RCC 7860 (cell line): ENCODE data around the gene SART1.

Experiments
- DNase-seq: peaks from one replicate; pipeline ENCODE4 v3.0.0-alpha.2; 2015; ENCODE audit warnings: low spot score
- FAIRE-seq: peaks from 2 replicates; lab custom pipeline; 2012; peaks lifted over from hg19 to GRCh38; lab: Jason Lieb, UNC

SART1 gene

GRCh38 chr11:65962141-65962564 lies 619 bp downstream of the SART1 start:
- DNase-seq (no peak), FAIRE-seq (no peak)

GRCh38 chr11:65964906-65965305 lies 3.4 kb downstream of the SART1 start:
- no peak for FAIRE-seq
- no peak for DNase-seq

GRCh38 chr11:65965986-65966762 lies 4.6 kb downstream of the SART1 start:
- DNase-seq = no peak
- no peak for FAIRE-seq

- no peak for FAIRE-seq
- no peak for DNase-seq
Measured at GRCh38 chr11:65967329-65967934, 5.9 kb downstream of the SART1 start.

GRCh38 chr11:65968600-65969482 lies 7.3 kb downstream of the SART1 start:
- no peak for DNase-seq
- no peak for FAIRE-seq

- DNase-seq (no peak), FAIRE-seq (no peak)
Measured at GRCh38 chr11:65972116-65972515, 10.6 kb downstream of the SART1 start.

- FAIRE-seq (no peak), DNase-seq (peak; percentile 26)
Measured at GRCh38 chr11:65973439-65974110, 12.0 kb downstream of the SART1 start.

GRCh38 chr11:65975771-65976170 lies 14.2 kb downstream of the SART1 start:
- DNase-seq (no peak), FAIRE-seq (no peak)

- no peak for FAIRE-seq
- DNase-seq = no peak
Measured at GRCh38 chr11:65976216-65977176, 15.0 kb downstream of the SART1 start.

- DNase-seq = no peak
Measured at GRCh38 chr11:65977621-65978390, 16.3 kb downstream of the SART1 start.

GRCh38 chr11:65978391-65979238 lies 17.1 kb downstream of the SART1 start:
- FAIRE-seq (no peak), DNase-seq (no peak)

More at GRCh38 chr11:65977621-65978390, 16.3 kb downstream of the SART1 start:
- no peak for FAIRE-seq

- DNase-seq = no peak
- no peak for FAIRE-seq
Measured at GRCh38 chr11:65979261-65979759, 17.8 kb downstream of the SART1 start.

- DNase-seq (no peak), FAIRE-seq (no peak)
Measured at GRCh38 chr11:65981101-65981740, 19.7 kb downstream of the SART1 start.

- DNase-seq (no peak), FAIRE-seq (no peak)
Measured at GRCh38 chr11:65981972-65982823, 20.7 kb downstream of the SART1 start.

GRCh38 chr11:65982824-65983588 lies 21.5 kb downstream of the SART1 start:
- FAIRE-seq (no peak), DNase-seq (no peak)

- DNase-seq = no peak
- no peak for FAIRE-seq
Measured at GRCh38 chr11:65983589-65983987, 22.1 kb downstream of the SART1 start.
